ENCODE results near the gene CCDC170.

CCDC170 gene

DNA sequence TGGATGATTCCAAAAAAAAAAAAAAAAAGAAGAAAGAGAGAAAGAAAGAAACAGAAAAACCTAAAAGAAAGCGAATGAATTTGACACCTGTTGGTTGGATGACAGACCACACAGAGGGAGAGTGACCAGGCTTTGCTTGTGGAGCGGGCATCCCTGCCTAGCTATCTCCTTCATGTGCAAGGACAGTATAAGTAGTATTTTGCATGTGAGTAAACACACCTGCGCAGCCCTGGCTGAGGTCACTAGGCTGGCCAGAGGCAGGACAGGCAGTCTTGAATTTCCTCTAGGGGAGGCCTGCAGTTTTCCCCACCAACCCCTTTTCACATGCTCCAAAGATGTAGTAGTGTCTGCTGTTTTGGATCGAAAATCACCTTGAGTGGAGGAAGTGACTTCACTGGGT lies 126.4 kb downstream of the CCDC170 start:
- no peak for DNase-seq

DNA sequence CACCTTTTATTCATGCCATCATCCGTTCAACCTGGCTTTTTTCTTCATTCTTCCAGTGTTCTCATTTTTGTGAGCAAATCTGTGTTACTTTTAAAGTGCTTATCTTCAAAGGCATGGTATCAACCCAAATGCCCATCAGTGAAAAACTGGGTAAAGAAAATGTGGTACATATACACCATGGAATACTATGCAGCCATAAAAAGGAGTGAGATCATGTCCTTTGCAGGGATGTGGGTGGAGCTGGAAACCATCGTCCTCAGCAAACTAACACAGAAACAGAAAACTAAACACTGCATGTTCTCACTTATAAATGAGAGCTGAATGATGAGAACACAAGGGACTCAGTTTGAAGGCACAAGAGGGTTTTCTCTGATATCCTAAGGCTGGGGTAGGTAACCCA lies 130.3 kb downstream of the CCDC170 start:
- no peak for DNase-seq

GRCh38 chr6:151624481-151624880 lies 130.7 kb downstream of the CCDC170 start:
- no peak for DNase-seq

DNA sequence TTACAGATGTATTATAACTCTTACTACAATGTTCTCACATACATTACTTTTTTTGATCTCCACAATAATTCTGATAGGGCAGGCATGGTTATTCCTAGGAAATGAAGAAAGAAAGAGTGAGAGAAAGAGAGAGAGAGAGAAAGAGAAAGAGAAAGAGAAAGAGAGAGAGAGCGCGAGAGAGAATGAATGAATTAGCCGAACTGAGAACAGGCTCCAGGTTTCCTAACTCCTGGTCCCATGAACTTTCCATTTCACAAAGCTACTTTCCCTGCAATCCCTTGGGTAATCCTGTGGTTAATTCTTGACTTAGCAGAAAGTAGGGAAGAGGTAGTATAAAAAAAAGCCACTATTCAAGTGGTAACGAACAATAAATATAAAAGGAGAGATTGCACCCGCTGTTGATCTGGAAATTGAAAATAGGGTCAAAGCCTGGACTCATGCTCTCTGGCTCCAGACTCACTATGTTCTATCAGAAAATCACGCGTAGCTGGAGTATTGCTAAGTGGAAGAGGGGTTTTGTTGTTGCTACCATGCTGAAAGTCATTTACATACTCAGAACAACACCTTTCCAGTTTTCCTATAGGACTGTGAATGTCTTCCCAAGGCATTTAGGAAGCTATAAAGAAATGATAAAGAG lies 131.2 kb downstream of the CCDC170 start:
- DNase-seq: no peak

GRCh38 chr6:151627689-151628444 lies 134.1 kb downstream of the CCDC170 start:
- peak in 1 of 2 donors; percentile 30 for DNase-seq

GRCh38 chr6:151629791-151630190 lies 136.0 kb downstream of the CCDC170 start:
- DNase-seq: no peak

- DNase-seq: no peak
These were observed 136.6 kb downstream of the CCDC170 start for GRCh38 chr6:151630387-151630786.

DNA sequence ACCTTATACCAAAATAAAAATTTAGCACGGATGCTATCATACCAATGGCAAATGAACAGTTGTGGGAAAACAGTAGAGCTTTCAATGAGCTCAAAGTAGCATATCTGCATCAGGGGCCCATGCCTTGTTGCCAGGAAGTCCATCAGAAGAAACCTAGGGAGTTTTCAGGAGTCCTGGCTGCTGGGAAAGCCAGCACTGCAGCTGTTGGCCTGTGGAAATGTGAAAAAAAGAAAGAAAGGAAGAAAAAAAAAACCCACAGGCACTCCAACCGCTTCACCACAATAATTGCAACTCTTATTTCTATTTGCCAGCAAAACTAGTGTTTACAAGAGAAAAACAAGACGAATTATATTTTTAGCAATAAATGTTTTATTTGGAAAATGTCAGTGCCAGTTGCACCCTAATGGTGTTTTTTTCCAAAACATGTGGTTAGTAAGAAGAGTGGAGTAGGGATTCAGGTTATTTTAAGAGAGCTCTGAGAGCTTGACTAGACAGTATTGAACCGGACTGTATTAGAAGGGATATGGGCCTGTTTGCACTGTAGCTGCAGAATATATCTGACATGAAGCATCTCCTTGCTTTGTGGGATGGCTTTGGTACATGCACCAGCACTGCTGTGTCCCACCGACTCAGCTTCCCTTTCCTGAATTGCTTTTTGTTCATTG lies 137.3 kb downstream of the CCDC170 start:
- DNase-seq: no peak

GRCh38 chr6:151632415-151632987 lies 138.7 kb downstream of the CCDC170 start:
- no peak for DNase-seq

DNA sequence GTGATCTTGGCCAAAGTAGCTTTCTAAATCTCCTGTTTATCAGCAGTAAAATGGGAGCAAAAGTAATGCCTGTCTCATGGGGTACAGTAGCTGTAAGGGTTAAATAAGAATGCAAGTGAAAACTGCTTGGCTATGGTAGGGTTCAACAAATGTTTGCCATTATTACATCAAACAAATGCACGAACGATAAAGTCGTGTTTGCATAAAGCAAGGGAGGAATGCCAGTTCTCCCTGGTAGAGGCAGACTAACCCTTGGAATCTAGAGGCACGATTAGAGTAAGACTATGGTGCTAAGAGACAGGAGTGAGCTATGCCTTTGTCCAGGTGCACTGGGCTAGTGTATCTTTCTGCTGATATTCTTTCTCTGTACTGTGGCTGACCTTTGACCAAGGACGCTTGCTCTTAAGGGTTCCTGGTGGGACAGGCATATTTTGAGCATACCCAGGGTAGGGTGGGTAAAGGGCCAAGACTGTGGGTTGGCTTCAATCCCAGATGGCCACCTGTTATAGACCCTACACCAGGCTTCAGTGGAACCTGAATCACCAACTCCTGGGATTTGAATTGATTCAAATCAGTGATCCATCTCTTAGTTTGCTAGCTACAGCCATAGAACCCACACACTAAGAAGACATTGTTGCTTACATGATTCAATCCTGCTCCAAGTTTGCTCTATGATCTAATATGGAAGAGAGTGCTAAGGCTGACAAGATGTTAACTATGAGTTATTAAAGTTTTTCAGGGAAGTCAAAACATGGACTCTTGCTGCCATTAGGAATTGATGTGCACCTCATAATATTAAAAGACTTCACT lies 139.9 kb downstream of the CCDC170 start:
- no peak for DNase-seq

- no peak for DNase-seq
These were observed 140.5 kb downstream of the CCDC170 start for GRCh38 chr6:151634336-151634720.

- no peak for DNase-seq
These were observed 141.9 kb downstream of the CCDC170 start for GRCh38 chr6:151635741-151636140.

- no peak for DNase-seq
These were observed 144.0 kb downstream of the CCDC170 start for GRCh38 chr6:151637814-151638213.

DNA sequence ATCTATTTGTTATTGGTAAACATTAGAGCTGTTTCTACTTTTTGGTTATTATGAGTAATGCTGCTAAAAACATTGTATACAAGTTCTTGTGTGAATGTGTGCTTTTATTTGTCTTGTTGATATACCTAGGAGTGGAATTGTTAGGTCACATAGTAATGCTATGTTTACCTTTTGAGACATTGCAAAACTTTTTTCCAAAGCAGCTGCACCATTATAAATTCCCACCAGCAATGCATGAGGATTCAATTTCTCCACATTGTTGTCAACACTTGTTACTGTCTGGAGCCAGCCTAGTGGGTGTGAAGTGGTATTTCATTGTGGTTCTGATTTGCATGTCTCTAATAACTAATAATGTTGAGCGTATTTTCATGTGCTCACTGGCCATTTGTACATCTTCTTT lies 145.9 kb downstream of the CCDC170 start:
- DNase-seq: no peak

- DNase-seq: no peak
These were observed 147.2 kb downstream of the CCDC170 start for GRCh38 chr6:151641028-151641427.

DNA sequence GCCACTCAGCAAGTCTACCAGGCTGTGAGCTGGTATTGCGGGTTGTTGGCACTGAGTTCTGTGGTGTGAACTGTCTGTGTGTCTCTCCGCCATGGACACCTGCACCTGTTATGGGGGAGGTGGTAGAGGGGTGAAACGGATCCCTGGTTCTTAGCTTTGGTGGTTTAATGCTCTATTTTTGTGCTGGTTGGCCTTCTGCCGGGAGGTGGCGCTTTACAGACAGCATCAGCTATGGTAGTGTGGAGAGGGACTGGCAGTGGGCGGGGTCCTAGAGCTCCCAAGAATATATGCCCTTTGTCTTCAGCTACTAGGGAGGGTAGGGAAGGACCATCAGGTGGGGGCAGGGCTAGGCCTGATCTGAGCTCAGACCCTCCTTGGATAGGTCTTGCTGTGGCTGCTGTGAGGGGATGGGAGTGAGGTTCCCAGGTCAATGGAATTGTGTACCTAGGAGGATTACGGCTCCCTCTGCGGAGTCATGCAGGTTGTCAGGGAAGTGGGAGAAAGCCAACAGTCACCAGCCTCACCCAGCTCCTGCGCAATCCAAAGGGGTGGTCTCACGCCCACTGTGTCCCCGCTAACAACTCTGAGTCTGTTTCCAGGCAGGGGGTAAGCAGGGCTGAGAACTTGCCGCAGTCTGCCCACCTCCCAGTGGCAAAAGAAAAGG lies 154.3 kb downstream of the CCDC170 start:
- no peak for DNase-seq

- DNase-seq: no peak
These were observed 156.0 kb downstream of the CCDC170 start for GRCh38 chr6:151649835-151650234.

DNA sequence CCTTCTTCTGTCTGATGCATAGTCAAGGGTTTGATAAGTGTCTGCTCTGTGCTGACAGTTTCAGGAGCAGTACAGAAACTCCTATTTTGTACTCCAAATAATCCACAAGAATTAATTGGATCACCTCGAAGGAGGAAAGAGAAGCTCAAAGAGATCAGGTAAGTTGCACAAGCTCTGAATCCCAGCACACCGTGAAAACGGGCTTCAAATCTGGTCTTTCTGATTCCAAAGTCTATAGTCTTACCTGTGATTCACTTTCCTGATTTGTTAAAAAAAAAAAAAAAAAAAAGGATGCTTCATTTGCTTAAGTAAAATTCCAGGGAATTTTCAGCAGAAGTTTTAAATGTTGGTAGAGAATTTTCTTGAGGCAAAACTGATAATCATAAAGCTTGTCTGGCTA lies 157.8 kb downstream of the CCDC170 start:
- no peak for DNase-seq

GRCh38 chr6:151652325-151652724 lies 158.5 kb downstream of the CCDC170 start:
- DNase-seq: peak; percentile 10 to 29

GRCh38 chr6:151655099-151655498 lies 161.3 kb downstream of the CCDC170 start:
- DNase-seq: no peak

- no peak for DNase-seq
These were observed 162.6 kb downstream of the CCDC170 start for GRCh38 chr6:151656392-151656791.

DNA sequence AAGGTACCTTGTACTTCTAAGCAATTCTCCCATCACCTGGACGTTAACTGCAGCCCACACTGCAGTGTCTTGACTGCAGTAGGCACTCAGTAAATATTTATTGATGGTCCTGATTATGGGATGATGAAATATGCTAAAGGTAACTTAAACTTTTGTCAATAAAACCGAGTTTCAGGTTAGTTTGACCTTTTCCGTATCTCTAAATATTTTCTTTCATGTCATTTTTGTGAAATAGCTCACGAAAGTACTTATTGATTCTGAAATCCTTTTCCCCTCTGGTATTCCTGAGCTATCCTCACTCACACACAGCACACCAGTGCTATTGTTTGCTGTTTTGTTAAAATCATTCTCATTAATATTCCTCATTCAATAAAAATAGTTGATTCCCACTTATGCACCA lies 164.3 kb downstream of the CCDC170 start:
- DNase-seq: no peak

Data from inflammatory macrophage treated with lipopolysaccharide for 1 hour (primary cell).